ENCODE measurements around the gene HTR3C. TPM values are rescaled to one million over a fixed set of nuclear protein-coding genes. Genes with fewer than 3 reads are reported as not detected.

The HTR3C gene, protein sequence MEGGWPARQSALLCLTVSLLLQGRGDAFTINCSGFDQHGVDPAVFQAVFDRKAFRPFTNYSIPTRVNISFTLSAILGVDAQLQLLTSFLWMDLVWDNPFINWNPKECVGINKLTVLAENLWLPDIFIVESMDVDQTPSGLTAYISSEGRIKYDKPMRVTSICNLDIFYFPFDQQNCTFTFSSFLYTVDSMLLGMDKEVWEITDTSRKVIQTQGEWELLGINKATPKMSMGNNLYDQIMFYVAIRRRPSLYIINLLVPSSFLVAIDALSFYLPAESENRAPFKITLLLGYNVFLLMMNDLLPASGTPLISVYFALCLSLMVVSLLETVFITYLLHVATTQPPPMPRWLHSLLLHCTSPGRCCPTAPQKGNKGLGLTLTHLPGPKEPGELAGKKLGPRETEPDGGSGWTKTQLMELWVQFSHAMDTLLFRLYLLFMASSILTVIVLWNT
- total RNA-seq (2022; extraction: Qiagen RNA extraction), result not detected in 5 replicates

DNA sequence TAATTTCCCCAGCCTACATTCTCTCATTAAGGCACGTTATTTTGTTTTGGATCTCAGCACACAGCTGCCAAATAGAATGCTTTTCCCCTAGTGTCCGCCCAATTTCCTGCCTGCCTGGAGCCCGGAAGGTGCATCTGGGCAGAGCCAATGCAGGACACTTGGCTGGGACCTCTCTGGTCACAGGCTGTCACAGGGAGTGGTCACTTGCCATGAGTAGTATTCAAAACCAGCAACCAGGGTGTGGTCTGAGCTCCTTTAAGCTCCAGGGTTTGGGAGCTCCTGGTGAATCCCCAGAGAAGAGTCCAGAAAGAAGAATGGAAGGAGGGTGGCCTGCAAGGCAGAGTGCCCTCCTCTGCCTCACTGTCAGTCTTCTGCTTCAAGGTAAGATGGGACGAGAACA lies at the start of gene HTR3C:
Gene HTR3C, plus strand, starts transcription at position 281 of the 400 bp plus-strand sequence. Its CDS starts 34 bp downstream, at position 315.

DNA sequence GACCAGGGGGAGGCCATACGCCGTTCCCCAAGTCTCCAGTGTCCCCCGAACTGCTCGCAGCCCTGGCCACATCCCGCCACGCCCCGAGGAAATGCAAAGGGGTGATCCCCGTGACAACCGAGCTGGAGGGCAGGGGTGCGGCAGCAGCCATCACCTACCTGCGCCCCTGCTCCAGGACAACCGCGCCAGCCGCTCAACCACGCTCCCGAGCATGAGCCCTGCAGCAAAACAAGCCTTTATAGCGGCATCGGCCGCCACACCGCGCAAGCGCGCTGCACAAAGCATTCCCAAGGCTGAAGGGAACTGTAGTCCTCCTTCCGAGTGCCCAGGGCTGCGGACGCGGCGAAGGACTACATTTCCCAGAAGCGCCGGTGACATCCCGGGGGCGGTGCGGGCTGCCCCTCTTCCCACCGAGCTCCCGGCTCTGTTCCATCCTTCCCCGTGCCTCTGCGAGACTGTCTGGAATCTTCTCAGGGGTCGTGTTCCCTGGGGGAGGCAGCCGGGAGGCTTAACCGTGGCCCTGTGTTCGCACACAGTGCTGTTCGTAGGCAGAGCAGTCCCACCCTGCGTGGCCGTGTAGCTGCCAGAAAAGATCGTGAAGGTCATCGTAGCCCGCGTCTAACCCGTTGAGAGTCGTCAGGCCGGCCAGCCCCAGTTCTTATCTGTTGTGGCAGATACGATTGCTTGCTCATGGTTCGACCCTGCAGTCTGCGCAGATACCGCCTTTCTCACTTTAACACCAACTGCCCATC lies 35.0 kb upstream of the HTR3C start, which contains the start of gene ABCC5:
Gene ABCC5, minus strand, starts transcription at position 213 of the 752 bp plus-strand sequence. CDS start 3,492 bp downstream, outside the sequence.

DNA sequence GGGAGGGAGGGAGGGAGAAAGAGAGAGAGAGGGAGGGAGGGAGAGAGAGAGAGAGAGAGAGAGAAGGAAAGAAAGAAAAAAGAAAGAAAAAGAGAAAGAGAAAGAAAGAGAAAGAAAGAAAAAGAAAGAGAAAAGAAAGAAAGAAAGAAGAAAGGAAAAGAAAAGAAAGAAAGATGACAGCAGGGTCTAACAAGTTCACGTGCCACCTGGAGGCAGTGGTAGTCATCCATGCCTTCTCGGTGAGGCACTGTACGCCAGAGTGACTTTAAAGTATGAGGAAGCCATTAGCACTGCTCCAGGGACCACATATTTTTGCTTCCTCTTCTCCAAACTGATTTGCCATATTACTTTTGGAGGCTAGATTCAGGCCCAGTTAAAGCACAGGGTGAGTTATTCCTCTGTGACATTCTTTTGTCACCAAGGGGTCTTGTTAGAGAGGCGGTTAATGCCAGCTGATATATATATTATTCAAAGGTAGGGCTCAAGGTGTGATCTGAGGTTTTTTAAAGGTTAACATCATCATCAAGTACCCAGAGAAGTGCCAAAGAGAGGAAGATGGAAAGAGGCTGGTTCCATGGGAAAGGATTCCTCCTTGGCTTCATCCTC lies 21.6 kb upstream of the HTR3C start, which contains the start of gene HTR3D:
Gene HTR3D, plus strand, starts transcription at position 556 of the 606 bp plus-strand sequence. Its CDS starts 0 bp downstream, at position 556.

DNA sequence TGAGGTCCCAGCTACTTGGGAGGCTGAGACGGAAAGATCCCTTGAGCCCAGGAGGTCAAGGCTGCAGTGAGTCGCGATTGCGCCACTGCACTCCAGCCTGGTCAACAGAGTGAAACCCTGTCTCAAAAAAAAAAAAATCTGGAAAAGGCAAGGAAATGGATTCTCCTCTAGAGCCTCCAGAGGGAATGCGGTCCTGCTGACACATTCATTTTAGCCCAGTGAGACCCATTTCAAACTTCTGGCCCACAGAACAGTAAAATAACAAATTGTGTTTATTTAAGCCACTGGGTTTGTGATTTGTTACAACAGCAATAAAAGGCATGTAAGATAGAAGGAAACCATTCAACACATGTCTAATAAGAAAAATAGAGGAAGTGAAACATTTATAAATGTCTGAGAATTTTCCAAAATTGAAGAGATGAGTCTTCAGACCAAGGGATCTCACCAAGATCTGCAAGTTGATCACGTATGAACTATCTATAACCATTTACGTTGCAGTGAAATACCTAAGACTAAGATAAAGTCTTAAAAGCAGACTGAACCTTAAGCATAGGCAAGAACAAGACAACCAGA lies 44.0 kb downstream of the HTR3C start, which contains the start of gene HTR3E:
Gene HTR3E, plus strand, starts transcription at position 254 of the 573 bp plus-strand sequence. CDS start 466 bp downstream, outside the sequence.

Other genes with a start within 250 kb of the HTR3C start
- gene MAP6D1, start 227.5 kb upstream of the HTR3C start, total RNA-seq (2022; extraction: Qiagen RNA extraction), result 5.1 to 6.9 TPM (median 6.6 TPM) in 5 replicates
- 63.1 to 70.8 TPM (median 67.5 TPM) in 5 replicates for gene PARL, start 168.2 kb upstream of the HTR3C start, total RNA-seq (2022; extraction: Qiagen RNA extraction)
- 11.5 to 17.2 TPM (median 16.5 TPM) in 5 replicates for gene ABCC5, start 35.2 kb upstream of the HTR3C start, total RNA-seq (2022; extraction: Qiagen RNA extraction)
- not detected in 5 replicates for gene HTR3D, start 21.3 kb upstream of the HTR3C start, total RNA-seq (2022; extraction: Qiagen RNA extraction)
- gene HTR3E, start 44.0 kb downstream of the HTR3C start, total RNA-seq (2022; extraction: Qiagen RNA extraction), result not detected in 5 replicates
- 24.7 to 26.9 TPM (median 26.3 TPM) in 5 replicates for gene EIF2B5, start 82.3 kb downstream of the HTR3C start, total RNA-seq (2022; extraction: Qiagen RNA extraction)
- 14.7 to 28.1 TPM (median 25.7 TPM) in 5 replicates for gene DVL3, start 102.3 kb downstream of the HTR3C start, total RNA-seq (2022; extraction: Qiagen RNA extraction)
- 277 to 297 TPM (median 292 TPM) in 5 replicates for gene AP2M1, start 121.8 kb downstream of the HTR3C start, total RNA-seq (2022; extraction: Qiagen RNA extraction)
- gene ABCF3, start 133.2 kb downstream of the HTR3C start, total RNA-seq (2022; extraction: Qiagen RNA extraction), result 30.0 to 37.4 TPM (median 33.1 TPM) in 5 replicates
- gene VWA5B2, start 176.5 kb downstream of the HTR3C start, total RNA-seq (2022; extraction: Qiagen RNA extraction), result 0.20 to 0.50 TPM (median 0.39 TPM) in 5 replicates
- 53.0 to 83.1 TPM (median 72.0 TPM) in 5 replicates for gene ALG3, start 195.9 kb downstream of the HTR3C start, total RNA-seq (2022; extraction: Qiagen RNA extraction)
- 8.6 to 11.5 TPM (median 10.0 TPM) in 5 replicates for gene EEF1AKMT4, start 196.6 kb downstream of the HTR3C start, total RNA-seq (2022; extraction: Qiagen RNA extraction)
- 0.96 to 2.0 TPM (median 1.5 TPM) in 5 replicates for gene CAMK2N2, start 208.5 kb downstream of the HTR3C start, total RNA-seq (2022; extraction: Qiagen RNA extraction)
- not detected in 5 replicates for gene ECE2, start 223.0 kb downstream of the HTR3C start, total RNA-seq (2022; extraction: Qiagen RNA extraction)
- gene PSMD2, start 246.2 kb downstream of the HTR3C start, total RNA-seq (2022; extraction: Qiagen RNA extraction), result 257 to 391 TPM (median 283 TPM) in 5 replicates